ENCODE data around the gene SLC25A22.
A peak's percentile ranks its signal among the peaks of the same experiment; 100 is the strongest.

The SLC25A22 gene

DNA sequence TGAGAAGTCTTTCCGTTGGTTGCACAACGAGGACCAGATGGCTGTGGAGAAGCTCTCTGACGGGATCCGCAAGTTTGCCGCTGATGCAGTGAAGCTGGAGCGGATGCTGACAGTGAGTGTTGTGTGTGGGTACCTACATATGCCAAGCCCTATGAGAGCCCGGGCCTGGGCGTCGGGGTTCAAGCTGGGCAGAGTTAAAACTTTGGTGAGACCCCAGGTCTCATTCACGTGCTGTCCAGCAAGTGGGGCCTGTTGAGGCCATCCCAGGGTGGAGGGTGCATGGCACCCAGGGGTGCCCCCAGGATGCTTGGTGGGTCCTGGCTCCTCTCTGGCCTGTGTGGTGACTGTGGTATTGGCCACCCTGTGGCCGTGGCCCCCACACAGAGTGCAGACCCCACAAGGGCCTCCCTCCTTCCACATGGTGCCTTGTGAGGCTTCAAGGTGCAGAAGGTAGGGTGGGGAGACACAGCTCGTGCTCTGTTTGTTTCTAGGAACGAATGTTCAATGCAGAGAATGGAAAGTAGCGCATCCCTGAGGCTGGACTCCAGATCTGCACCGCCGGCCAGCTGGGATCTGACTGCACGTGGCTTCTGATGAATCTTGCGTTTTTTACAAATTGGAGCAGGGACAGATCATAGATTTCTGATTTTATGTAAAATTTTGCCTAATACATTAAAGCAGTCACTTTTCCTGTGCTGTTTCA lies 33.6 kb downstream of the SLC25A22 start:
- no peak overlapping the region for H3K9ac ChIP-seq (ENCODE audit: low read depth, low read length)
- H3K9me3 ChIP-seq (ENCODE audit: insufficient read depth, low read depth, low read length): no peaks in the 10 kb centered on the region
- no peaks in the 10 kb centered on the region for H3K27me3 ChIP-seq (ENCODE audit: insufficient read depth, low read length)
- H3K4me1 ChIP-seq (ENCODE audit: insufficient read depth, low read length): peaks cover 7% of the 10 kb centered on the region; the same call in 1 of the 2 replicates
- H3K36me3 ChIP-seq (ENCODE audit: insufficient read depth, low read length): peaks cover 77% of the 10 kb centered on the region
- no peak overlapping the region; the same call in 1 of the 2 replicates for H3K27ac ChIP-seq (ENCODE audit: low read depth, low read length)
- no peak overlapping the region for H3K4me3 ChIP-seq (ENCODE audit: low read length)
- WGBS: 95% methylated on average over 18 of the region's 18 CpGs

DNA sequence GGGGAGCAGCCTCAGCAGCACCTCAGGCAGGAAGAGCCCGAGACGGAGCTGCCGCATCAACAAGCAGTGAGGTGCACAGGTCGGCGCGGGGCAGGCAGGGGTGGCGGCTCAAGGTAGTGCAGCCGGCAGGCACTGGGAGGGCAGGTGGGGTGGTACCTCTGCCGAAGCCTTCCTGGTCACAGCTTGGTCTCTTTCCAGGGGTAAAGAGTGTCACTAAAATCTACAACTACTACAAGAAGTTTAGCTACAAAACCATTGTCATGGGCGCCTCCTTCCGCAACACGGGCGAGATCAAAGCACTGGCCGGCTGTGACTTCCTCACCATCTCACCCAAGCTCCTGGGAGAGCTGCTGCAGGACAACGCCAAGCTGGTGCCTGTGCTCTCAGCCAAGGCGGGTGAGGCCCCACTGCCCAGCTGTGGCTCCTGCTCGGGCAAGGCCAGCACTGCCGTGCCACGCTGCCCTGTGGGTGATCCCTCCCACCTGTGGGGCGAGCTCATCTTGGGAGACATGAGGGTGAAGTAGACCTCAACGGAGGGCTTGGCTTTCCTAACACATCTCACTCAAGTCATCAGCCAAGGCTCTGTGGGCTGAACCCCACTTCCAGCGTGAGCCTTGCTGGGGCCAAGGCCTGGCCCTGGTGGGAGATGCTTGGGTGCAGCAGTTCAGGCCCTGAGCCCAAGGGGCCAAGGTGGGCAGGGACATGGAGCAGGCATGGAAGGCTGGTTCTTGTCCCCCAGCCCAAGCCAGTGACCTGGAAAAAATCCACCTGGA lies 34.3 kb downstream of the SLC25A22 start:
- no peak overlapping the region; the same call in 1 of the 2 replicates for H3K9ac ChIP-seq (ENCODE audit: low read depth, low read length)
- WGBS: 94% methylated on average over 22 of the region's 22 CpGs
- H3K36me3 ChIP-seq (ENCODE audit: insufficient read depth, low read length): peaks cover 79% of the 10 kb centered on the region
- no peak overlapping the region for H3K27ac ChIP-seq (ENCODE audit: low read depth, low read length)
- H3K27me3 ChIP-seq (ENCODE audit: insufficient read depth, low read length): no peaks in the 10 kb centered on the region
- H3K4me1 ChIP-seq (ENCODE audit: insufficient read depth, low read length): peaks cover 7% of the 10 kb centered on the region; the same call in 1 of the 2 replicates
- no peak overlapping the region for H3K4me3 ChIP-seq (ENCODE audit: low read length)
- no peaks in the 10 kb centered on the region for H3K9me3 ChIP-seq (ENCODE audit: insufficient read depth, low read depth, low read length)

DNA sequence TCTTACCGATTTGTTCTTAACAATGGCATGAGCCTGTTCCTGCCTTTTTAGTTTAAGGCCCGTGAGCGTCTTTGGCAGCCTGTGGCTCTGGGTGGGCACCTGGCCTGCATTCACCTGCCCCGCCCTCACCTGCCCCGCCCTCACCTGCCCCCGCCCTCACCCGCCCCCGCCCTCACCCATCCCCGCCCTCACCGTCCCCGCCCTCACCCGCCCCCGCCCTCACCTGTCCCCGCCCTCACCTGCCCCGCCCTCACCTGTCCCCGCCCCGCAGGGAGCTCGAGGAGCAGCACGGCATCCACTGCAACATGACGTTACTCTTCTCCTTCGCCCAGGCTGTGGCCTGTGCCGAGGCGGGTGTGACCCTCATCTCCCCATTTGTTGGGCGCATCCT lies 35.0 kb downstream of the SLC25A22 start:
- Histone ChIP-seq H3K36me3 (ENCODE audit: insufficient read depth, low read length) (peaks cover 85% of the 10 kb centered on the region), H3K27ac (ENCODE audit: low read depth, low read length) (no peak overlapping the region)
- 85% methylated on average over 14 of the region's 24 CpGs for WGBS

DNA sequence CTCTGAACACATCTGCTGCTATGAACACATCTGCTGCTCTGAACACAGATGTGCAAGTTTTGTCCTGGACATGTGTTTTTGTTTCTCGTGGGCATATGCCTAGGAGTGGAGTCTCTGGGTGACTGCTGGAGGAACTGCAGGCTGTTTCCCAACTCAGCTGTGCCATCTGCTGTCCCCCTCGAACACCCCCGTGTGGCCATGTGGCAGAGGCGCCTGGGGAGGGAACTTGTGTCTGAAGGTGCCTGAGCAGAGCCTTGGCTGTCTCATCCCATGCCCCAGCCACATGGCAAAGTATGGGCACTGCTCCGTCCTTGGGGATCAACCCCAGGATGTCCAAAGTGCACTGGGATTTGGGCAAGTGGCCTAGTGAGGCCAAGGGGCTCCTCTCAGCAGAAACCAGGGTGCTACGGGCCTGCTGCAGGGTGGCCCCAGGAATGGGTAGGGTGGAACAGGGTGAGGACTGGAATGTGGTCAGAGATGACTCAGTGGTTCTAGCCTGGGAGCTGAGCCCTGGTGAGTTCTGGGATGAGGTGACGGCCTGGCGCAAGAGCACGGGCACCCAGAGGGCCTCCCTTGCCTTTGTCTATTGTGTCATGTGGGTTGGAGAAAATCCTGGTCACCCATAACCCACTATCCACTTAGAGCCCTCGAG lies 35.5 kb downstream of the SLC25A22 start:
- Histone ChIP-seq H3K9ac (ENCODE audit: low read depth, low read length) (no peak overlapping the region), H3K27ac (ENCODE audit: low read depth, low read length) (peak overlapping the region; percentile 21), H3K36me3 (ENCODE audit: insufficient read depth, low read length) (peaks cover 88% of the 10 kb centered on the region), H3K27me3 (ENCODE audit: insufficient read depth, low read length) (no peaks in the 10 kb centered on the region), H3K4me3 (ENCODE audit: low read length) (no peak overlapping the region), H3K9me3 (ENCODE audit: insufficient read depth, low read depth, low read length) (no peaks in the 10 kb centered on the region), H3K4me1 (ENCODE audit: insufficient read depth, low read length) (peaks cover 7% of the 10 kb centered on the region; the same call in 1 of the 2 replicates)
- WGBS: 89% methylated on average over 9 of the region's 10 CpGs

More for the DNA sequence above, 35.0 kb downstream of the SLC25A22 start:
- no peak overlapping the region for H3K4me3 ChIP-seq (ENCODE audit: low read length)
- peaks cover 7% of the 10 kb centered on the region; the same call in 1 of the 2 replicates for H3K4me1 ChIP-seq (ENCODE audit: insufficient read depth, low read length)
- H3K9ac ChIP-seq (ENCODE audit: low read depth, low read length): no peak overlapping the region; the same call in 1 of the 2 replicates
- H3K27me3 ChIP-seq (ENCODE audit: insufficient read depth, low read length): no peaks in the 10 kb centered on the region
- no peaks in the 10 kb centered on the region for H3K9me3 ChIP-seq (ENCODE audit: insufficient read depth, low read depth, low read length)

DNA sequence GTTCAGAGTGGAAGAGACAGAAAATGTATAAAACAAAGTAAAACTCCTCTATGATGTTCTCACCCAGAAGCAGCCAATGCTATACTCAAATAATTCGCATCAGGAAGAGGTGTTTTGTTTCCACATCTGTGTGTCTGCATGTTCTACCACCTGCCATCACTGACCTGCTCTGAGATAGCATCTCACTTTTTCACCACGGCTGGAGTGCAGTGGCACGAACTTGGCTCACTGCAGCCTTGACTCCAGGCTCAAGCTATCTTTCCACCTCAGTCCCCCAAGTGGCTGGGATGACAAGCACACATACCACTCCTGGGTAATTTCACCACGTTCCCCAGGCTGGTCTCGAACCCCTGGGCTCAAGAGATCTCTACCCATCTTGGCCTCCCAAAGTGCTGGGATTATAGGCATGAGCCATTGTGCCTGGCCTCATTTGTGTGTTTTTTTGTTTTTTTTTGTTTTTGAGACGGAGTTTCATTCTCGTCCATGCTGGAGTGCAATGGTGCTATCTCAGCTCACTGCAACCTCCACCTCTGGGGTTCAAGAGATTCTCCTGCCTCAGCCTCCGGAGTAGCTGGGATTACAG lies 36.5 kb downstream of the SLC25A22 start:
- Histone ChIP-seq H3K27ac (ENCODE audit: low read depth, low read length) (no peak overlapping the region), H3K9ac (ENCODE audit: low read depth, low read length) (no peak overlapping the region), H3K36me3 (ENCODE audit: insufficient read depth, low read length) (peaks cover 88% of the 10 kb centered on the region), H3K27me3 (ENCODE audit: insufficient read depth, low read length) (no peaks in the 10 kb centered on the region), H3K9me3 (ENCODE audit: insufficient read depth, low read depth, low read length) (no peaks in the 10 kb centered on the region), H3K4me1 (ENCODE audit: insufficient read depth, low read length) (peaks cover 7% of the 10 kb centered on the region; the same call in 1 of the 2 replicates), H3K4me3 (ENCODE audit: low read length) (no peak overlapping the region)
- 94% methylated on average over 8 of the region's 8 CpGs for WGBS

DNA sequence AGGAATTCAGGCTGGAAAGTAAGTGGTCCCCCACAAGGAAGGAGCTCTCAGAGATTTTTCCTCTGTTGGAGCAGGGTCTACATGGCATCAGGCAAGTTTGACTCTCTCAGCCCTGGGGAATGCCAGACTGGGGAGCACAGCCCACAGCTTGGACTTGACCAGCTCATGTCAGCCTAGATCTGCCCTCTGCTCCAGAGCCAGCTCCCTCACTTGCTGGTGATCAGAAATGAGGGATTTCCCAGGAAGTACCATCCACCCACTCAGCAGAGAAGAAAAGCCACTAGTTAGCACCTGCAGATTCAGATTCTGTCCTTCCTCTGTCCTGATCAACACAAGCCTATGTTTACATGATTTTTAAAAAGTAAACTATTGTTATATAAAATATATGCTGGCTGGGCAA lies 37.8 kb downstream of the SLC25A22 start:
- Histone ChIP-seq H3K27me3 (ENCODE audit: insufficient read depth, low read length) (no peaks in the 10 kb centered on the region), H3K4me3 (ENCODE audit: low read length) (no peak overlapping the region), H3K4me1 (ENCODE audit: insufficient read depth, low read length) (peaks cover 7% of the 10 kb centered on the region; the same call in 1 of the 2 replicates), H3K36me3 (ENCODE audit: insufficient read depth, low read length) (peaks cover 91% of the 10 kb centered on the region), H3K27ac (ENCODE audit: low read depth, low read length) (no peak overlapping the region), H3K9ac (ENCODE audit: low read depth, low read length) (no peak overlapping the region), H3K9me3 (ENCODE audit: insufficient read depth, low read depth, low read length) (no peaks in the 10 kb centered on the region)

DNA sequence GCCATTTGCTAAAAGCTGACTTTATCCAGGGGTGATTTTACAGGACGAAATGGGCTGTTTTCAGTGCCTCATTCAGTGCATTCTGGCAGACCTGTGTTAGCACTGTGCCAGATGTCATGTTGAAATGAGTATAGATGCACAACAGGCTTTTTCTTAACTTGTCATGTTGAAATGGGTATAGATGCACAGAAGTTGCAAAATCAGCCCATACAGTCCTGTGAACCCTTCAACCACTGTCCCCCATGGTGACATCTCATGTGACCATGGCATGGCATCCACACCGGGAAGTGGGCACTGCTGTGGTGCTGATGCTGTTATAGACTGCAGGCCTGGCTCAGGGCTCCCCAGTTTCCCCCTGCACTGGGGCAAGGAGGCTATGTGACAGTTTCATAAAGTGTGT lies 48.4 kb downstream of the SLC25A22 start:
- no peak overlapping the region for H3K4me3 ChIP-seq (ENCODE audit: low read length)

DNA sequence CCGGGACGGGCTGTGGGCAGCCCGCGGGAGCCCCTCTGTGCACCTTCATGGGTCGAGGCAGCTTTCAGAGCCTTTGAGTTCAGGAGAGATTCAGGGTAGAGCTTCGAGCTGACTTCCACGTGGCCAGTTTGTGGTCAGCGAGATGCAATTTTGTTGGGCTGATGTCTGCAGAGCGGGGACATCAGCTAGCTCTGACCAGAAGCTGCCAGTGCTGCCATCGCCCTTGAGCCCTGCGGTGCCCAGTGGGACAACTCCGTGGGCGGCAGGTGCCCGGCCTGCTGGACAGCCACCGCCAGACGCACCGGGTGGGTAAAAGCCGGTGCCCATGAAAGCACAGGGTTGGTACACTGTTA lies 50.1 kb downstream of the SLC25A22 start:
- H3K4me1 ChIP-seq (ENCODE audit: insufficient read depth, low read length): peaks cover 17% of the 10 kb centered on the region; the same call in 1 of the 2 replicates
- H3K36me3 ChIP-seq (ENCODE audit: insufficient read depth, low read length): peaks cover 6% of the 10 kb centered on the region; the same call in 1 of the 2 replicates
- H3K9ac ChIP-seq (ENCODE audit: low read depth, low read length): peak overlapping the region; percentile 80
- no peaks in the 10 kb centered on the region for H3K9me3 ChIP-seq (ENCODE audit: insufficient read depth, low read depth, low read length)
- peak overlapping the region; percentile 80 for H3K4me3 ChIP-seq (ENCODE audit: low read length)
- H3K27ac ChIP-seq (ENCODE audit: low read depth, low read length): peak overlapping the region; percentile 73
- H3K27me3 ChIP-seq (ENCODE audit: insufficient read depth, low read length): no peaks in the 10 kb centered on the region
- 10% methylated on average over 18 of the region's 18 CpGs for WGBS

More for the DNA sequence above, 48.4 kb downstream of the SLC25A22 start:
- 90% methylated on average over 2 of the region's 2 CpGs for WGBS
- H3K4me1 ChIP-seq (ENCODE audit: insufficient read depth, low read length): peaks cover 17% of the 10 kb centered on the region; the same call in 1 of the 2 replicates
- H3K36me3 ChIP-seq (ENCODE audit: insufficient read depth, low read length): peaks cover 6% of the 10 kb centered on the region; the same call in 1 of the 2 replicates
- no peaks in the 10 kb centered on the region for H3K9me3 ChIP-seq (ENCODE audit: insufficient read depth, low read depth, low read length)
- H3K27me3 ChIP-seq (ENCODE audit: insufficient read depth, low read length): no peaks in the 10 kb centered on the region
- no peak overlapping the region for H3K9ac ChIP-seq (ENCODE audit: low read depth, low read length)
- H3K27ac ChIP-seq (ENCODE audit: low read depth, low read length): no peak overlapping the region

DNA sequence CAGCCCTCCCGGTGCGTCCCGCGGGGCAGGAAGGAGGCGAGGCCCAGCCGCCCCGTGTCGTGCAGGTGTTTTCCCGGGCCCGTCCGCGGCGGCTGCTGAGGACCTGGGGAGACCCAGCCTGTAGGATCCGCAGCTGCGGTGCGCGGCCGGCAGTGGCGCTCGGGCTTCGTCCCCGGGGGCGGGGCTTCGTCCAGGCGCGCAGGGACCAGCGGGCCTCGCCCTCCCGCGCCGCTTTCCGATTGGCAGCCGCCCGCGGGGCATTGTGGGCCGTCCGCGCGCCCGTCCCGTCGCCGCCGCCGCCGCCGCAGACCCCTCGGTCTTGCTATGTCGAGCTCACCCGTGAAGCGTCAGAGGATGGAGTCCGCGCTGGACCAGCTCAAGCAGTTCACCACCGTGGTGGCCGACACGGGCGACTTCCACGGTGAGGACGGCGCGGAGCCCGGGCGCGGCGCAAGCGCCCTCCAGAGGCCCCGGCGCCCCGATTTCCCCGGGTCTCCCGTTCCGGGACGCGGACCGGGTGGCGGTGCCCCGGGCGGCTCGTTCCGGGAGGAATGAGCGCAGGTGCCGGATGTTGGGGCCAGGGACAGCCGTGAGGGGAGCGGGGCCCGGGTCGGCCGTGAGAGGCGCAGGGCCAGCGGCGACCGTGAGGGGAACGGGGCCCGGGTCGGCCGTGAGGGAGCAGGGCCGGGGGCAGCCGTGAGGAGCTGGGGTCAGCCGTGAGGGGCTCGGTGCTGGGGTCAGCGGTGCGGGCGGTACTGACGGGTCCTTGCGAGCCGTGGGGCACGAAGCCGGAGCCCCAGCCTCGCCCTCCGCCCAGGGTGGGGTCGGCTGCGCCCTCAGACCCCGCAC lies 50.7 kb downstream of the SLC25A22 start, which contains the start of gene TALDO1:
Gene TALDO1 (plus strand): TSS at position 307 of the 849 bp plus-strand sequence. CDS start 18 bp downstream, at position 325.
- Histone ChIP-seq H3K27ac (ENCODE audit: low read depth, low read length) (peak within 1 kb of the TSS; percentile 93), H3K9me3 (ENCODE audit: insufficient read depth, low read depth, low read length) (no peaks in the 10 kb centered on the region), H3K36me3 (ENCODE audit: insufficient read depth, low read length) (peaks cover 2% of the 10 kb centered on the region; the same call in 1 of the 2 replicates), H3K4me3 (ENCODE audit: low read length) (peak within 1 kb of the TSS; percentile 80), H3K4me1 (ENCODE audit: insufficient read depth, low read length) (peaks cover 17% of the 10 kb centered on the region; the same call in 1 of the 2 replicates), H3K9ac (ENCODE audit: low read depth, low read length) (peak within 1 kb of the TSS; percentile 80), H3K27me3 (ENCODE audit: insufficient read depth, low read length) (no peaks in the 10 kb centered on the region)
- under 1% methylated on average over 112 of the region's 112 CpGs for WGBS

All from HUES64 (cell line).